Lower leg skin (tissue), 3 donors: ENCODE data around the gene MYL12B.

Experiments
- POLR2A ChIP-seq, 2 donors: fragments of 450-650 bp; IDR thresholded peaks; one replicate each; pipeline ENCODE4 v1.6.1; 2016 to 2017; ENCODE audit warnings: antibody characterized with exemption in 2 of 2, mild to moderate bottlenecking in 1 of 2, moderate library complexity in 1 of 2
- TF ChIP-seq, protein P1 (sequence below), 3 donors: fragments of 450-650 bp; IDR thresholded peaks; one replicate each; pipeline ENCODE4 v1.5.1; 2016; ENCODE audit warnings: antibody characterized with exemption in 3 of 3, mild to moderate bottlenecking in 3 of 3, moderate library complexity in 2 of 3

DNA sequence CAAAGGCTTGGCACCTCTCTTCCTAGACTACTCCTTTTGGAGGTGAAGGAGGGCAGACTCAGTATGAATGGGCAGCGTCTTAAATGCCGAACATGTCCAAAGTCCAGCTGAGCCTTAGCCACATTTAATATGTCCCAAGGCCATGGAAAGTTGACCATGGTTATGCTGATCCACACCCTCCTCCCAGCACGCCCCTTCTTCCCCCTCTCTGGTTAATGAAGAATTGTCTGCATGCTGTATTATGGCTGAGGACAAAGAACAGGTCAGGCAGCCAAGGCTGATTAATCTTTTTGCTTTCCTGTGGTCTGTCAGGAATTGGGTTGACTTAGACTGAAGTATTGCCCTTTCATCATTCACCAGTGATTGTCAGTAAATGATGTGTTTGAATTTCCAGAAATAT, 36.3 kb upstream of the MYL12B start:
- TF ChIP-seq, protein P1, sequence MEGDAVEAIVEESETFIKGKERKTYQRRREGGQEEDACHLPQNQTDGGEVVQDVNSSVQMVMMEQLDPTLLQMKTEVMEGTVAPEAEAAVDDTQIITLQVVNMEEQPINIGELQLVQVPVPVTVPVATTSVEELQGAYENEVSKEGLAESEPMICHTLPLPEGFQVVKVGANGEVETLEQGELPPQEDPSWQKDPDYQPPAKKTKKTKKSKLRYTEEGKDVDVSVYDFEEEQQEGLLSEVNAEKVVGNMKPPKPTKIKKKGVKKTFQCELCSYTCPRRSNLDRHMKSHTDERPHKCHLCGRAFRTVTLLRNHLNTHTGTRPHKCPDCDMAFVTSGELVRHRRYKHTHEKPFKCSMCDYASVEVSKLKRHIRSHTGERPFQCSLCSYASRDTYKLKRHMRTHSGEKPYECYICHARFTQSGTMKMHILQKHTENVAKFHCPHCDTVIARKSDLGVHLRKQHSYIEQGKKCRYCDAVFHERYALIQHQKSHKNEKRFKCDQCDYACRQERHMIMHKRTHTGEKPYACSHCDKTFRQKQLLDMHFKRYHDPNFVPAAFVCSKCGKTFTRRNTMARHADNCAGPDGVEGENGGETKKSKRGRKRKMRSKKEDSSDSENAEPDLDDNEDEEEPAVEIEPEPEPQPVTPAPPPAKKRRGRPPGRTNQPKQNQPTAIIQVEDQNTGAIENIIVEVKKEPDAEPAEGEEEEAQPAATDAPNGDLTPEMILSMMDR (IDR thresholded peaks at IDR 0.05): no peak
- no peak for TF ChIP-seq POLR2A (IDR thresholded peaks at IDR 0.05)
